WI38 (cell line): Measurements from ENCODE around the gene SP2.

Source experiments
- H3K4me3 ChIP-seq: 2 replicates; pipeline ENCODE4 v1.5.1; 2011; ENCODE audit warnings: low read depth, mild to moderate bottlenecking, control low read depth, low read length
- CTCF ChIP-seq: IDR thresholded peaks from 2 replicates; pipeline ENCODE4 v1.5.1; 2012; ENCODE audit warnings: low read depth, mild to moderate bottlenecking, control low read depth, low read length

The SP2 gene

GRCh38 chr17:47949197-47949759 lies 53.2 kb downstream of the SP2 start:
- peak; percentile 78 for TF ChIP-seq CTCF
- 0 out of 2 replicates have a peak overlapping the region, but pooled peaks have one; percentile 8 for H3K4me3 ChIP-seq

- no peak for TF ChIP-seq CTCF
- no peak overlapping the region for H3K4me3 ChIP-seq
Observed at GRCh38 chr17:47949946-47950345, 53.9 kb downstream of the SP2 start.

GRCh38 chr17:47950448-47950847 lies 54.4 kb downstream of the SP2 start:
- no peak overlapping the region for H3K4me3 ChIP-seq
- TF ChIP-seq CTCF: no peak

GRCh38 chr17:47952171-47953021 lies 56.4 kb downstream of the SP2 start:
- H3K4me3 ChIP-seq: no peak overlapping the region
- TF ChIP-seq CTCF: no peak

- TF ChIP-seq CTCF: no peak
- H3K4me3 ChIP-seq: no peak overlapping the region
Observed at GRCh38 chr17:47953909-47954308, 57.9 kb downstream of the SP2 start.

- H3K4me3 ChIP-seq: no peak overlapping the region
- no peak for TF ChIP-seq CTCF
Observed at GRCh38 chr17:47955497-47956461, 59.7 kb downstream of the SP2 start.
